A549 (cell line): ENCODE results near the gene CMIP. TPM values are rescaled to one million over a fixed set of nuclear protein-coding genes. Genes with fewer than 3 reads are reported as not detected.

Experiments
- ATAC-seq, 2 experiments: fragments of 200-7000 bp in 1 of 2; fragments of >200 bp in 1 of 2; cut with Nextera tagmentation in 1 of 2; cut with Tn5 transposase in 1 of 2; 3 replicates each; pipeline versions ENCODE4 v1.8.0 to v1.9.1; 2018 to 2020; ENCODE audit warnings: mild to moderate bottlenecking in 1 of 2, moderate library complexity in 1 of 2
- CTCF ChIA-PET: fragments of 300-600 bp; sonication (Branson Sonifier 250); formaldehyde crosslinking; extraction: SDS; loops from one replicate; lab custom pipeline; 2021; ENCODE audit warnings: antibody characterized with exemption, inconsistent platforms; lab: Yijun Ruan, JAX
- POLR2A ChIA-PET: fragments of 350-600 bp; formaldehyde crosslinking; extraction: SDS; loops from one replicate; lab custom pipeline; 2021; ENCODE audit warnings: antibody characterized with exemption, inconsistent platforms; lab: Yijun Ruan, JAX
- DNase-seq, 2 experiments: peaks; one replicate each; pipeline versions ENCODE4 v3.0.0 to v3.0.0-alpha.2; 2011 to 2016; ENCODE audit warnings: low read depth in 1 of 2, low spot score in 1 of 2
- FAIRE-seq: peaks from 2 replicates; lab custom pipeline; 2011; peaks lifted over from hg19 to GRCh38; lab: Jason Lieb, UNC
- H3K27ac ChIP-seq, 2 experiments: fragments of >200 bp; sonication (Bioruptor Twin); formaldehyde crosslinking; 3 replicates each; pipeline ENCODE4 v1.5.1; 2016 to 2017
- H3K4me1 ChIP-seq: fragments of >200 bp; sonication (Bioruptor Twin); formaldehyde crosslinking; 3 replicates; pipeline ENCODE4 v1.6.1; 2016
- H3K4me2 ChIP-seq: fragments of >200 bp; sonication (Bioruptor Twin); formaldehyde crosslinking; 3 replicates; pipeline ENCODE4 v1.6.1; 2016
- H3K4me3 ChIP-seq: fragments of >200 bp; sonication (Bioruptor Twin); formaldehyde crosslinking; 3 replicates; pipeline ENCODE4 v1.5.1; 2016
- H3K9me3 ChIP-seq: fragments of >200 bp; sonication (Bioruptor Twin); formaldehyde crosslinking; 3 replicates; pipeline ENCODE4 v1.6.1; 2016
- BCL3 ChIP-seq: fragments of >200 bp; sonication (Bioruptor Twin); formaldehyde crosslinking; IDR thresholded peaks from 3 replicates; pipeline ENCODE4 v1.6.1; 2016
- BHLHE40 ChIP-seq: IDR thresholded peaks from 2 replicates; pipeline ENCODE4 v1.6.1; 2012; ENCODE audit warnings: low read depth, low read length, inconsistent platforms
- CBX2 ChIP-seq: fragments of 200-600 bp; sonication (generic); IDR thresholded peaks from 2 replicates; pipeline ENCODE4 v1.6.1; 2016; ENCODE audit warnings: low read depth, mild to moderate bottlenecking, borderline replicate concordance
- CBX8 ChIP-seq: fragments of 200-600 bp; sonication (generic); IDR thresholded peaks from 2 replicates; pipeline ENCODE4 v1.6.1; 2016
- CHD2 ChIP-seq: fragments of 150-350 bp; IDR thresholded peaks from 2 replicates; pipeline ENCODE4 v1.6.1; 2014; ENCODE audit warnings: low read length; ENCODE audit not compliant: partially characterized antibody
- EHF ChIP-seq: fragments of 250-450 bp; sonication (Bioruptor Pico); IDR thresholded peaks from 2 replicates; pipeline ENCODE4 v1.5.0; 2020; ENCODE audit warnings: mild to moderate bottlenecking
- EHMT2 ChIP-seq: fragments of 200-600 bp; sonication (generic); IDR thresholded peaks from 2 replicates; pipeline ENCODE4 v1.6.1; 2016; ENCODE audit warnings: antibody characterized with exemption, low read depth, mild to moderate bottlenecking, moderate library complexity
- EP300 ChIP-seq, 2 experiments: fragments of >200 bp; sonication (Bioruptor Twin); formaldehyde crosslinking; IDR thresholded peaks; 2 replicates in 1 of 2; 3 replicates in 1 of 2; pipeline ENCODE4 v1.6.1; 2016 to 2017
- ESRRA ChIP-seq: fragments of 150-350 bp; IDR thresholded peaks from 2 replicates; pipeline ENCODE4 v1.6.1; 2014; ENCODE audit warnings: mild to moderate bottlenecking, low read length, borderline replicate concordance
- FOXS1 ChIP-seq: fragments of 250-450 bp; sonication (Bioruptor Pico); IDR thresholded peaks from 2 replicates; pipeline ENCODE4 v1.5.0; 2020; ENCODE audit warnings: mild to moderate bottlenecking, moderate library complexity
- GATA3 ChIP-seq: IDR thresholded peaks from 2 replicates; pipeline ENCODE4 v1.6.1; 2012; ENCODE audit warnings: borderline replicate concordance
- HDAC2 ChIP-seq: fragments of 200-600 bp; sonication (generic); IDR thresholded peaks from 2 replicates; pipeline ENCODE4 v1.6.1; 2016
- HEYL ChIP-seq: fragments of 250-450 bp; sonication (Bioruptor Pico); IDR thresholded peaks from 2 replicates; pipeline ENCODE4 v1.8.0; 2021; ENCODE audit warnings: mild to moderate bottlenecking, moderate library complexity
- HOXA7 ChIP-seq: fragments of 250-450 bp; sonication (Bioruptor Pico); IDR thresholded peaks from 2 replicates; pipeline ENCODE4 v1.5.0; 2020; ENCODE audit warnings: mild to moderate bottlenecking, moderate library complexity
- JUNB ChIP-seq: fragments of >200 bp; sonication (Bioruptor Twin); formaldehyde crosslinking; IDR thresholded peaks from 2 replicates; pipeline ENCODE4 v1.6.1; 2016
- KDM1A ChIP-seq: fragments of 200-600 bp; sonication (generic); IDR thresholded peaks from 2 replicates; pipeline ENCODE4 v1.6.1; 2016; ENCODE audit warnings: low read depth, mild to moderate bottlenecking
- MAX ChIP-seq: IDR thresholded peaks from 2 replicates; pipeline ENCODE4 v1.6.1; 2012
- MYC ChIP-seq: IDR thresholded peaks from 2 replicates; pipeline ENCODE4 v1.6.1; 2012; ENCODE audit warnings: mild to moderate bottlenecking, inconsistent platforms, low read length, improper control_type of control experiment, borderline replicate concordance
- NFE2L2 ChIP-seq: fragments of 150-350 bp; conservative IDR thresholded peaks from 2 replicates; pipeline ENCODE4 v1.6.1; 2014; ENCODE audit warnings: low read length
- NR3C1 ChIP-seq: fragments of >200 bp; sonication (Bioruptor Twin); formaldehyde crosslinking; IDR thresholded peaks from 3 replicates; pipeline ENCODE4 v1.6.1; 2017
- RFX5 ChIP-seq: fragments of 450-650 bp; IDR thresholded peaks from 2 replicates; pipeline ENCODE4 v1.7.1; 2014; ENCODE audit warnings: antibody characterized with exemption, mild to moderate bottlenecking, moderate library complexity
- SREBF2 ChIP-seq: fragments of 450-650 bp; IDR thresholded peaks from 2 replicates; pipeline ENCODE4 v1.6.1; 2014; ENCODE audit warnings: mild to moderate bottlenecking, moderate library complexity
- TP53 ChIP-seq: fragments of 250-450 bp; sonication (Bioruptor Pico); IDR thresholded peaks from 2 replicates; pipeline ENCODE4 v1.5.0; 2021; ENCODE audit warnings: mild to moderate bottlenecking, moderate library complexity
- ZFP36 ChIP-seq: fragments of 450-650 bp; IDR thresholded peaks from 2 replicates; pipeline ENCODE4 v1.6.1; 2014; ENCODE audit warnings: borderline replicate concordance; ENCODE audit not compliant: partially characterized antibody
- ZNF302 ChIP-seq: fragments of 250-450 bp; sonication (Bioruptor Pico); IDR thresholded peaks from 2 replicates; pipeline ENCODE4 v1.9.0; 2021; ENCODE audit warnings: inconsistent platforms, mild to moderate bottlenecking, moderate library complexity
- ZSCAN20 ChIP-seq: fragments of 250-450 bp; sonication (Bioruptor Pico); IDR thresholded peaks from 2 replicates; pipeline ENCODE4 v1.8.0; 2022; ENCODE audit warnings: mild to moderate bottlenecking, moderate library complexity
- WGBS: methylation state at CpG from one replicate; pipeline ENCODE4 v1.1.6; 2017; ENCODE audit errors: missing lambda C conversion rate; 5-methylcytosine and 5-hydroxymethylcytosine counted together
- polyA plus RNA-seq, 4 experiments: library from polyadenylated mRNA; depleted of rRNA in 3 of 4; stranded (reverse); fragments of >200 nt; fragmentation: RNase III in 1 of 4; extraction: RNeasy Plus Mini Kit Qiagen cat#74134 plus additional on column Dnase treatment in 1 of 4; gene quantifications; 2 replicates in 3 of 4; 3 replicates in 1 of 4; pipeline ENCODE4 v1.2.3, GENCODE V29; 2011 to 2017
- TF ChIP-seq, protein P1 (sequence below): fragments of 250-450 bp; sonication (Bioruptor Pico); IDR thresholded peaks from 2 replicates; pipeline ENCODE4 v1.5.0; 2020; ENCODE audit warnings: low read depth, mild to moderate bottlenecking, moderate library complexity
- TF ChIP-seq, protein P2 (sequence below): IDR thresholded peaks from 2 replicates; pipeline ENCODE4 v1.6.1; 2012; ENCODE audit warnings: low read depth, borderline replicate concordance
- TF ChIP-seq, protein P3 (sequence below): fragments of >200 bp; sonication (Bioruptor Twin); formaldehyde crosslinking; IDR thresholded peaks from 2 replicates; pipeline ENCODE4 v1.6.1; 2016

Gene CMIP
- polyA plus RNA-seq, 2 of the 4 experiments (the other 2 are of a cell fraction), result 21.6 to 125 TPM

DNA sequence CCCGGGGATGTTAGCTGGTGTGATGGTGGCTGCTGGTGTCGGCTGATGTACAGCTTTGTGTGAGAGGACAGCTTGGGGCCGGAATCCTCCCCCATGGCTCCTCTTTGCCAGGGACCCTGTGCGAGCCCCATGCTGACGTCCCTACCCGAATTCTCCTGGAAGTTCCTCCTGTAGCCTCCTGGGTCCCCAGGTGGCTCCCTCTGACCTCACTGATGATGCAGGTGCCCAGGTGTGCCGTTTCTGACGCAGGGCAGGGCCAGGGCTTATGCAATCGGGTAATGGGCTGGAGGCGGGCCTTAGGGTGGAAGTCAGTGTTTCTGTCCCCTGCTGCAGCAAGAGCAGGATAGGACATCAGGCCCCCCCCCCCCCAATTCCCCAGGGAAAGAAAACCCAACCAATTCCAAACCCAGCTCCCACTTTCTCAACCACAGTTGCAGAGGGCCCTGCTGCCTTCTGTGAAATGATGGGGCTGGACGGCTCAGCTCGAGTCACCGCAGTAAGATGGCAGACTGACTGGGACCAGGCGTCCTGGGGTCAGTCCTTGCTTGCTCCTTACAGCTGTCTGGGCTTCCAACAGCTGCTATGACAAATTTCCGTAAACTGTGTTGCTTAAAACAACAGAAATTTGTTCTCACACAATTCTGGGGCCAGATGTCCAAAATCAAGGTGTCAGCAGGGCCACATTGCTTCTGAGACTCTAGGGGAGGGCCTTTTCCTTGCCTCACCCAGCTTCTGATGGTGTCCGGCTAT, 195.5 kb downstream of the CMIP start:
- no peak for ATAC-seq
- DNase-seq, result no peak
- Histone ChIP-seq H3K9me3 (no peaks in the 10 kb centered on the region), H3K27ac (peak overlapping the region in 1 of 2 experiments; percentile 6; a peak in 2 of 6 replicates), H3K4me2 (no peak overlapping the region), H3K4me1 (peaks cover 71% of the 10 kb centered on the region), H3K4me3 (no peak overlapping the region)
- TF ChIP-seq, protein P1, sequence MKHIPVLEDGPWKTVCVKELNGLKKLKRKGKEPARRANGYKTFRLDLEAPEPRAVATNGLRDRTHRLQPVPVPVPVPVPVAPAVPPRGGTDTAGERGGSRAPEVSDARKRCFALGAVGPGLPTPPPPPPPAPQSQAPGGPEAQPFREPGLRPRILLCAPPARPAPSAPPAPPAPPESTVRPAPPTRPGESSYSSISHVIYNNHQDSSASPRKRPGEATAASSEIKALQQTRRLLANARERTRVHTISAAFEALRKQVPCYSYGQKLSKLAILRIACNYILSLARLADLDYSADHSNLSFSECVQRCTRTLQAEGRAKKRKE (CRISPR knock-in tag), result no peak
- no peak for TF ChIP-seq MYC
- no peak for TF ChIP-seq NR3C1
- TF ChIP-seq FOXS1 (CRISPR knock-in tag), result no peak
- TF ChIP-seq RFX5, result no peak
- TF ChIP-seq JUNB, result no peak
- no peak for TF ChIP-seq NFE2L2
- no peak for TF ChIP-seq CHD2
- TF ChIP-seq, protein P2, sequence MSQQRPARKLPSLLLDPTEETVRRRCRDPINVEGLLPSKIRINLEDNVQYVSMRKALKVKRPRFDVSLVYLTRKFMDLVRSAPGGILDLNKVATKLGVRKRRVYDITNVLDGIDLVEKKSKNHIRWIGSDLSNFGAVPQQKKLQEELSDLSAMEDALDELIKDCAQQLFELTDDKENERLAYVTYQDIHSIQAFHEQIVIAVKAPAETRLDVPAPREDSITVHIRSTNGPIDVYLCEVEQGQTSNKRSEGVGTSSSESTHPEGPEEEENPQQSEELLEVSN, result no peak
- no peak for TF ChIP-seq BHLHE40
- no peak for TF ChIP-seq CBX8
- TF ChIP-seq, protein P3, sequence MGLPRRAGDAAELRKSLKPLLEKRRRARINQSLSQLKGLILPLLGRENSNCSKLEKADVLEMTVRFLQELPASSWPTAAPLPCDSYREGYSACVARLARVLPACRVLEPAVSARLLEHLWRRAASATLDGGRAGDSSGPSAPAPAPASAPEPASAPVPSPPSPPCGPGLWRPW, result no peak
- TF ChIP-seq EP300 (IDR thresholded peaks at IDR 0.05), result no peak
- POLR2A ChIA-PET, result no interaction called here
- no peak for FAIRE-seq
- CTCF ChIA-PET, result interaction anchor here (0.6 to 1.3 kb wide), 3 partner anchors 12 to 153 kb away, joined by 3 to 5 read pairs (median 4); no protein-coding TSS in a partner anchor
- WGBS, result 94% methylated on average over 10 of the region's 16 CpGs

GRCh38 chr16:81640681-81641070, 196.1 kb downstream of the CMIP start:
- 89% methylated on average over 6 of the region's 7 CpGs for WGBS
- FAIRE-seq, result no peak

More at GRCh38 chr16:81640681-81641070, 196.1 kb downstream of the CMIP start:
- H3K4me2 ChIP-seq, result no peak overlapping the region
- CTCF ChIA-PET, result interaction anchor here (0.6 to 1.7 kb wide), 4 partner anchors 12 to 152 kb away, joined by 3 to 5 read pairs (median 4); no protein-coding TSS in a partner anchor
- TF ChIP-seq NR3C1 (no peak), HOXA7 (CRISPR knock-in tag) (no peak), CBX2 (no peak), HDAC2 (no peak), SREBF2 (no peak), ZFP36 (no peak), ESRRA (no peak), HEYL (no peak), EHF (CRISPR knock-in tag) (no peak), MYC (no peak), RFX5 (no peak), TP53 (CRISPR knock-in tag) (no peak), ZNF302 (CRISPR knock-in tag) (no peak), BCL3 (no peak), KDM1A (no peak), EHMT2 (no peak), FOXS1 (CRISPR knock-in tag) (no peak), GATA3 (no peak), MAX (no peak), ZSCAN20 (CRISPR knock-in tag) (no peak)
- TF ChIP-seq, all 56 proteins: peak for 0
- DNase-seq (no peak), ATAC-seq (no peak)
- Histone ChIP-seq H3K9me3 (no peaks in the 10 kb centered on the region), H3K4me1 (peaks cover 71% of the 10 kb centered on the region), H3K27ac (peak overlapping the region in 1 of 2 experiments; percentile 6; a peak in 2 of 6 replicates), H3K4me3 (no peak overlapping the region)
- POLR2A ChIA-PET, result no interaction called here
